HG03354 (cell line): ENCODE data around the gene DNMT1.
"Not testable (repeated sequence)": the region's sequence is repeated elsewhere in the genome, so short reads cannot be mapped to it uniquely, and the experiment has no call there.

ENCODE experiments used
- ATAC-seq: cut with Tn5 transposase; IDR thresholded peaks from one replicate; pipeline ENCODE4 v1.9.1; 2021; ENCODE audit warnings: mild to moderate bottlenecking; ENCODE audit not compliant: unreplicated experiment, poor library complexity, severe bottlenecking

DNMT1 gene

GRCh38 chr19:10190026-10190425 is 4.7 kb downstream of the DNMT1 start:
- no peak for ATAC-seq

DNA sequence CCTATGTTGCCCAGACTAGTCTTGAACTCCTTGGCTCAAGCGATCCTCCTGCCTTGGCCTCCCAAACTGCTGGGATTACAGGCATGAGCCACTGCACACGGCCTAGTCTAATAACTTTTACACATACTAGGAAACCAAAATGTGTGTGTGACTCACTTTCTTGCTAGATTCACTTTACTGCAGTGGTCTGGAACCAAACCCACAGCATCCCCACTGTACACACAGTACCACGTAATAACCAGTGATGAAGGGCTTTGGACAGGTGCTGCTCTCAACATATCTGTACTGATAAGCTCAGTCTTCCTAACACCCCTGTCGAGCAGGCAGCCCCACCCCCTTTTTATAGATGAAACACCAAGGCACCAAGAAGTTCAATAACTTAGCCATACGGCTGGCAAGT is 5.1 kb downstream of the DNMT1 start:
- no peak for ATAC-seq

DNA sequence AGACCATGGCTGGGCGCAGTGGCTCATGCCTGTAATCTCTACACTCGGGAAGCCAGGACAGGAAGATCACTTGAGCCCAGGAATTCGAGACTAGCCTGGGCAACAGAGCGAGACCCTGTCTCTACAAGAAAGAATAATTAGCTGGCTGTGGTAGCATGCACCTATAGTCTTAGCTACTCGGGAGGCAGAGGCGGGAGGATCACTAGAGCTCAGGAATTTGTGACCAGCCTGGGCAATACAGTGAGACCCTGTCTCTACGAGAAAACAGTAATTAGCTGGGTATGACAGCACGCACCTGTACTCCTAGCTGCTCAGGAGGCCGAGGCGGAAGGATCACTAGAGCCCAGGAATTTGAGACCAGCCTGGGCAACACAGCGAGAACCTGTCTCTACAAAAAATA is 7.4 kb downstream of the DNMT1 start:
- ATAC-seq: no peak

GRCh38 chr19:10184636-10185035 is 10.1 kb downstream of the DNMT1 start:
- no peak for ATAC-seq

GRCh38 chr19:10183926-10184325 is 10.8 kb downstream of the DNMT1 start:
- no peak for ATAC-seq

- ATAC-seq: no peak
Observed at GRCh38 chr19:10182847-10183246, 11.9 kb downstream of the DNMT1 start.

DNA sequence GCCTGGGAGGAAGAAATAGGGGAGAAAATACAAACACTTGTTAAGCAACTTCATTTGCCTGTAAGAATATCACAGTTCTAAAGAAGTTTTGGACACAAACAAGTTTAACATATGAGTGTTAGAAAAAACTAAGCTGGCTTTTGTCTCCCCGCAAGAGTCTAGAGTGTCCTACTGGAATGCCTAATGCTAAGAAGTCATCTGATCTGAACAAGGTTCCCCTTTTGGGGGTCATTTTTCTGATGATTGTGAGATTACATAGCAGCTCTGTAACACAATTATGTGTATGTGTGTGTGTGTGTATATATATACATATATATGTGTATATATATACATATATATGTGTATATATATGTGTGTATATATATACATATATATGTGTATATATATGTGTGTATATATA is 12.7 kb downstream of the DNMT1 start:
- ATAC-seq: no peak

DNA sequence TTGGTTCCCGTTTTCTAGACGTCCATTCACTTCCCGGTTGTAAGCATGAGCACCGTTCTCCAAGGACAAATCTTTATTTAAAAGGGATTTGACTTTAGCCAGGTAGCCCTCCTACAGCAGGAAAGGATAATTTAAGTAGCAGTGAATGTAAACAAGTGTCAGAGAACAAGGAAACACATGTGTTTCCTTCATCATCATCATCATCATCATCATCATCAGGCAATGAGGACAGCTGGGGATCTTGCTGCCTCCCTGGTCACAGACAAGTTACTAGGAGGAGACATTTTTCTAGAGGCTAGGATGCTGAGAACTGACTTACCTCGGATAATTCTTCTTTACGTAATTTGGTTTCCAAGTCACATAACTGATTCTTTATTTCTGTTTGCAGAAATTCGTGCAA is 14.3 kb downstream of the DNMT1 start:
- ATAC-seq: no peak

GRCh38 chr19:10180024-10180423 is 14.7 kb downstream of the DNMT1 start:
- not testable (repeated sequence) for ATAC-seq

- ATAC-seq: no peak
Observed at GRCh38 chr19:10173527-10173926, 21.2 kb downstream of the DNMT1 start.

- ATAC-seq: no peak
Observed at GRCh38 chr19:10168386-10168948, 26.3 kb downstream of the DNMT1 start.

- no peak for ATAC-seq
Observed at GRCh38 chr19:10167459-10167858, 27.3 kb downstream of the DNMT1 start.

DNA sequence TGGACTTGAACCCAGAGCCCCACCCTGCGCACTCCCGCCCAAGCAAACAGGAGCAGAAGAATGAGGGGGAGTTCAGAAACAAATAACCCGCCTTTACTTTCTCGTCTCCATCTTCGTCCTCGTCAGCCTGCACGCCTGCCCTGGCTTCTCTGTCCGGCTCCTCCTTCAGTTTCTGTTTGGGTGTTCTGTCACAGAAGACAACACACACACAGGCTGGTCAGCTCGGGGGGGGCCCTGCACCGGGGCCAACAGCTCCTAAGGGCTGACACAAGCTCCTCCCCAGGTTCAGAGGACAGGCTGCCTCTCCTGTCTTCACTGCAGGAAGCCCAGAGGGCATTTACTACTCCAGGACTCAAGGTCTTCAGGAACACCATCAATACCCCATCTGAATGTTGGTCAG is 28.3 kb downstream of the DNMT1 start:
- not testable (repeated sequence) for ATAC-seq

GRCh38 chr19:10166046-10166445 is 28.7 kb downstream of the DNMT1 start:
- no peak for ATAC-seq

GRCh38 chr19:10163536-10163935 is 31.2 kb downstream of the DNMT1 start:
- no peak for ATAC-seq

DNA sequence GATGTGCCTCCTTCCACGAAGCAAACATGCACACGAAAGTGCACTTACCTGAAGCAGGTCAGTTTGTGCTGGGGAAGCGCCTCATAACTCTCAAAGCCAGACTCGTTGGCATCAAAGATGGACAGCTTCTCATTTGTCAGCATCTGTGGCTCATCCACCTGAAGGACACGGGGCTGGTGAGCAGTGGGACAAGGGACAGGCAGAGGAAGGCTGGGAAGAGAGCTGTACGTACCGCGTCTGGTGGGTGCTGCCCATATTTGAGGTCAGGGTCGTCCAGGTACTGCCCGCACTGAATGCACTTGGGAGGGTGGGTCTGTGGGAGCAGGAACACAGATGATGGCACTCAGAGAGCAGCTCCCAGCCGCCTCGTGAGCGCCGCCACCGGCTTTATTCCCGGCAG is 35.1 kb downstream of the DNMT1 start:
- no peak for ATAC-seq

- ATAC-seq: no peak
Observed at GRCh38 chr19:10158485-10158884, 36.3 kb downstream of the DNMT1 start.

DNA sequence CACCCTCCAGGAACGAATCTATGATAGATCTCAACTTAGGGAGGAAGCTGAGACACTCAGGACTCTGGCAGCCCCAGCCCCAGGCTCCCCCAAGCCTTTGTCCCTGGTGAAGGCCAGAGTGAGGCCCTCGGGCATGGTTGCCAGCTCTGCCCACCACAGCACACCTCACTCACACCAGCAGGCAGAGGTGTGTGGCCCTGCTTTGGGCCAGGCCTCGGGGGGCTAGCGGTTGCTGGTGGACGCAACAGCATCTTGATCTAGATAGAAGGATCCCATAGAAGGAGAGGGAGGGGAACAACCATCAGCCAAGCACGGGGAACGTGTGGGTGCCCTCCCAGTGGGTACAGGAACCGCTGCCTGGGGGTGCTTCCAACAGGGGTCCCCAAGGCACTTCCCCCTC is 36.7 kb downstream of the DNMT1 start:
- ATAC-seq: no peak

GRCh38 chr19:10155839-10156238 is 38.9 kb downstream of the DNMT1 start:
- no peak for ATAC-seq

GRCh38 chr19:10152100-10152499 is 42.7 kb downstream of the DNMT1 start:
- ATAC-seq: no peak

DNA sequence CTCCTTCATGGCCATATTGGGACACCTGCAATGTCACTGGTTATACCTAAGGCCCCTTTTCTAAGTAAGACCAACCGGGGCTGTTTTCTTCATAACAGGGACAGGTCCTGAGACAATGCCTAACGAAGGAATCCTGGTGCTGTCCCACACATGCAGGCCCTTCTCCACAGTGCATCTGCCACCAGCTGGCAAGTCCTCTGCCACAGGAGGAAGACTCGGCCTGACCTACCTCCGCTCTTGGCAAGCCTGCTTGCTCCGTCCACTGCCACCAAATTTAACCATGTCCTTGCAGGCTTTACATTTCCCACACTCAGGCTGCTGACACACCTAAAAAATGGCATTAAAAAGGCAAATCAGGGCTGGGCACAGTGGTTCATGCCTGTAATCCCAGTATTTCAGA is 43.2 kb downstream of the DNMT1 start:
- no peak for ATAC-seq

DNA sequence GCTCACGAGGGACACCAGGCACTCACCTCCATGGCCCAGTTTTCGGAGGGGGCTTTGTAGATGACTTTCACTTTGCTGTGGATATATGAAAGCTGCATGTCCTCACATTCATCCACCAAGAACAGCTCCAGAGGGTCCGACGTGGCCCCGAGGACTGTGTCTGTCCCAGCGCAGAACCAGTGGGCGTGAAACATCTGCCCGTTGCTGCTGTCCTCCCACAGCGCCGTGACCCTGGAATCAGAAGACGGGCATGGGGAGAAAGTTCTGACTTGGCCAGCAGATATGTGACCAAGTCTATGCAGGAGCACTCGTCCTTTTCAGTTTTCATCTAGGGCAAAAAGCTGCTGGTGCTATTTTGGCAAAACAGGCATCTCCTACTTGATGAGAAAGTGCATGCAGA is 45.3 kb downstream of the DNMT1 start:
- ATAC-seq: no peak
